Hepatocyte (in vitro differentiated cells): Measurements from ENCODE around the gene TMEM63A. TPM values are rescaled to one million over a fixed set of nuclear protein-coding genes. Genes with fewer than 3 reads are reported as not detected.

Experiments
- DNase-seq: peaks from one replicate; pipeline ENCODE4 v3.0.0-alpha.2; 2016; ENCODE audit warnings: low spot score
- H2AFZ ChIP-seq: fragments of 200-600 bp; sonication (generic); 2 replicates; pipeline ENCODE4 v1.6.0; 2016; ENCODE audit warnings: antibody characterized with exemption, mild to moderate bottlenecking
- H3K27ac ChIP-seq: fragments of 200-600 bp; sonication (generic); 2 replicates; pipeline ENCODE4 v1.5.1; 2016; ENCODE audit warnings: mild to moderate bottlenecking
- H3K27me3 ChIP-seq: fragments of 200-600 bp; sonication (generic); 2 replicates; pipeline ENCODE4 v1.6.1; 2016
- H3K36me3 ChIP-seq: fragments of 200-600 bp; sonication (generic); replicated peaks from 2 replicates; pipeline ENCODE4 v1.5.1; 2016; ENCODE audit warnings: low read depth; ENCODE audit not compliant: insufficient read depth
- H3K4me1 ChIP-seq: fragments of 200-600 bp; sonication (generic); 2 replicates; pipeline ENCODE4 v1.5.1; 2016; ENCODE audit warnings: mild to moderate bottlenecking, moderate library complexity; ENCODE audit not compliant: insufficient read depth
- H3K4me2 ChIP-seq: fragments of 200-600 bp; sonication (generic); 2 replicates; pipeline ENCODE4 v1.6.0; 2016
- H3K4me3 ChIP-seq: fragments of 200-600 bp; sonication (generic); 2 replicates; pipeline ENCODE4 v1.5.1; 2016; ENCODE audit warnings: mild to moderate bottlenecking
- H3K79me2 ChIP-seq: fragments of 200-600 bp; sonication (generic); 2 replicates; pipeline ENCODE4 v1.6.0; 2017; ENCODE audit warnings: mild to moderate bottlenecking
- H3K9me2 ChIP-seq: fragments of 200-600 bp; sonication (generic); replicated peaks from 2 replicates; pipeline ENCODE4 v1.6.0; 2017; ENCODE audit warnings: mild to moderate bottlenecking; ENCODE audit not compliant: insufficient read depth
- H3K9me3 ChIP-seq: fragments of 200-600 bp; sonication (generic); 2 replicates; pipeline ENCODE4 v1.5.1; 2016; ENCODE audit warnings: low read depth, mild to moderate bottlenecking
- H4K20me1 ChIP-seq: fragments of 200-600 bp; sonication (generic); 2 replicates; pipeline ENCODE4 v1.6.0; 2016; ENCODE audit warnings: mild to moderate bottlenecking; ENCODE audit not compliant: insufficient read depth, poor library complexity, severe bottlenecking
- CTCF ChIP-seq: fragments of 200-600 bp; sonication (generic); IDR thresholded peaks from 2 replicates; pipeline ENCODE4 v1.5.1; 2016; ENCODE audit warnings: antibody characterized with exemption, mild to moderate bottlenecking; ENCODE audit not compliant: poor library complexity
- EZH2 ChIP-seq: fragments of 200-600 bp; sonication (generic); IDR thresholded peaks from 2 replicates; pipeline ENCODE4 v1.6.1; 2016; ENCODE audit warnings: antibody characterized with exemption, mild to moderate bottlenecking, borderline replicate concordance
- EZH2phosphoT487 ChIP-seq: fragments of 200-600 bp; sonication (generic); IDR thresholded peaks from one replicate; pipeline ENCODE4 v1.6.1; 2018; ENCODE audit warnings: antibody characterized with exemption, mild to moderate bottlenecking, low read depth, moderate library complexity; ENCODE audit not compliant: unreplicated experiment, severe bottlenecking
- WGBS: methylation state at CpG from one replicate; pipeline ENCODE4 v1.1.6; 2016; ENCODE audit warnings: low lambda C conversion rate; ENCODE audit errors: missing lambda C conversion rate; 5-methylcytosine and 5-hydroxymethylcytosine counted together
- polyA plus RNA-seq: library from polyadenylated mRNA; unstranded; fragments of >200 nt; fragmentation: Nextera tagmentation; extraction: Ambion mirVana; gene quantifications from 2 replicates; pipeline ENCODE4 v1.2.1, GENCODE V29; 2016
- total RNA-seq: library from RNA; depleted of rRNA; stranded (reverse); fragments of >200 nt; gene quantifications from 2 replicates; pipeline ENCODE4 v1.2.3, GENCODE V29; 2014

Gene TMEM63A
- total and polyA plus RNA-seq, 2 experiments from 2014 or later = 38.8 to 47.5 TPM

- Histone ChIP-seq H3K4me2 (no peak overlapping the region), H3K27ac (no peak overlapping the region), H3K9me2 (no peaks in the 10 kb centered on the region), H3K36me3 (no peaks in the 10 kb centered on the region), H3K79me2 (peaks cover 32% of the 10 kb centered on the region), H4K20me1 (no peaks in the 10 kb centered on the region), H3K4me3 (no peak overlapping the region), H3K4me1 (peaks cover 31% of the 10 kb centered on the region), H3K27me3 (no peaks in the 10 kb centered on the region), H2AFZ (no peak overlapping the region), H3K9me3 (no peaks in the 10 kb centered on the region)
- TF ChIP-seq EZH2phosphoT487 (no peak), EZH2 (no peak), CTCF (no peak)
- no peak for DNase-seq
- WGBS = 88% methylated on average over 10 of the region's 10 CpGs
These were observed 8.8 kb downstream of the TMEM63A start for GRCh38 chr1:225873281-225873850.

GRCh38 chr1:225872075-225872430, 10.1 kb downstream of the TMEM63A start:
- Histone ChIP-seq H3K27me3 (no peaks in the 10 kb centered on the region), H4K20me1 (no peaks in the 10 kb centered on the region), H3K36me3 (no peaks in the 10 kb centered on the region), H3K4me2 (peak overlapping the region; percentile 21), H3K4me3 (no peak overlapping the region), H3K9me2 (no peaks in the 10 kb centered on the region), H2AFZ (no peak overlapping the region), H3K9me3 (no peaks in the 10 kb centered on the region), H3K4me1 (peaks cover 24% of the 10 kb centered on the region), H3K27ac (peak overlapping the region; percentile 31), H3K79me2 (peaks cover 19% of the 10 kb centered on the region)
- TF ChIP-seq CTCF = no peak
- no peak for TF ChIP-seq EZH2
- TF ChIP-seq EZH2phosphoT487 = no peak
- no peak for DNase-seq
- 81% methylated on average over 3 of the region's 3 CpGs for WGBS

- no peaks in the 10 kb centered on the region for H3K9me3 ChIP-seq
- H3K36me3 ChIP-seq = no peaks in the 10 kb centered on the region
- H3K4me2 ChIP-seq = peak overlapping the region; percentile 21
- no peak for DNase-seq
- H3K27me3 ChIP-seq = no peaks in the 10 kb centered on the region
- no peak overlapping the region for H3K4me3 ChIP-seq
- H4K20me1 ChIP-seq = no peaks in the 10 kb centered on the region
- H3K4me1 ChIP-seq = peaks cover 24% of the 10 kb centered on the region
- peak overlapping the region; percentile 31 for H3K27ac ChIP-seq
- no peak overlapping the region for H2AFZ ChIP-seq
- no peaks in the 10 kb centered on the region for H3K9me2 ChIP-seq
- TF ChIP-seq CTCF (no peak), EZH2 (no peak), EZH2phosphoT487 (no peak)
- WGBS = 63% methylated on average over 11 of the region's 11 CpGs
- peaks cover 14% of the 10 kb centered on the region for H3K79me2 ChIP-seq
These were observed 10.7 kb downstream of the TMEM63A start for GRCh38 chr1:225871359-225872074.
